Keratinocyte (primary cell): Measurements from ENCODE around the gene CFL2. TPM values are rescaled to one million over a fixed set of nuclear protein-coding genes. Genes with fewer than 3 reads are reported as not detected.

Experiments used
- DNase-seq: peaks from one replicate; pipeline ENCODE4 v3.0.0-alpha.2; 2011; ENCODE audit warnings: low read depth, missing footprints, low spot score
- FAIRE-seq: peaks from 2 replicates; lab custom pipeline; 2011; peaks lifted over from hg19 to GRCh38; lab: Jason Lieb, UNC
- H2AFZ ChIP-seq: 2 replicates; pipeline ENCODE4 v1.6.0; 2012; ENCODE audit warnings: low read length, control low read depth, inconsistent platforms; ENCODE audit not compliant: control insufficient read depth
- H3K27ac ChIP-seq: 2 replicates; pipeline ENCODE4 v1.5.1; 2011; ENCODE audit warnings: low read length; ENCODE audit not compliant: control insufficient read depth, insufficient read depth
- H3K27me3 ChIP-seq: 3 replicates; pipeline ENCODE4 v1.6.0; 2011; ENCODE audit warnings: low read length; ENCODE audit not compliant: control insufficient read depth, insufficient read depth; ENCODE audit errors: extremely low read depth
- H3K36me3 ChIP-seq, 2 experiments: 2 replicates in 1 of 2; 3 replicates in 1 of 2; pipeline ENCODE4 v1.5.1; 2011; ENCODE audit warnings: low read length in 2 of 2, mild to moderate bottlenecking in 1 of 2; ENCODE audit not compliant: control insufficient read depth in 2 of 2, insufficient read depth in 2 of 2; ENCODE audit errors: extremely low read depth in 1 of 2
- H3K4me1 ChIP-seq: 3 replicates; pipeline ENCODE4 v1.5.1; 2011; ENCODE audit warnings: low read length; ENCODE audit not compliant: control insufficient read depth, insufficient read depth; ENCODE audit errors: extremely low read depth
- H3K4me2 ChIP-seq: 3 replicates; pipeline ENCODE4 v1.6.0; 2011; ENCODE audit warnings: low read depth, low read length; ENCODE audit not compliant: control insufficient read depth, insufficient read depth; ENCODE audit errors: extremely low read depth
- H3K4me3 ChIP-seq, 3 experiments: fragments of 200-600 bp in 1 of 3; sonication (generic) in 1 of 3; 2 replicates in 2 of 3; 3 replicates in 1 of 3; pipeline ENCODE4 v1.5.1; 2011 to 2016; ENCODE audit warnings: low read length in 3 of 3, mild to moderate bottlenecking in 3 of 3, control low read depth in 2 of 3, inconsistent platforms in 1 of 3, low read depth in 1 of 3, mixed read lengths in 1 of 3, mixed run types in 1 of 3, moderate library complexity in 1 of 3; ENCODE audit not compliant: control insufficient read depth in 2 of 3, insufficient read depth in 2 of 3; ENCODE audit errors: extremely low read depth in 1 of 3
- H3K79me2 ChIP-seq: 2 replicates; pipeline ENCODE4 v1.6.0; 2012; ENCODE audit warnings: low read length; ENCODE audit not compliant: control insufficient read depth, insufficient read depth
- H3K9ac ChIP-seq: 3 replicates; pipeline ENCODE4 v1.6.0; 2011; ENCODE audit warnings: low read length; ENCODE audit not compliant: control insufficient read depth, insufficient read depth; ENCODE audit errors: extremely low read depth
- H3K9me1 ChIP-seq: 3 replicates; pipeline ENCODE4 v1.6.0; 2011; ENCODE audit warnings: low read length; ENCODE audit not compliant: control insufficient read depth, insufficient read depth; ENCODE audit errors: extremely low read depth
- H3K9me3 ChIP-seq: 2 replicates; pipeline ENCODE4 v1.5.1; 2012; ENCODE audit warnings: low read depth, low read length; ENCODE audit not compliant: control insufficient read depth
- H4K20me1 ChIP-seq: 3 replicates; pipeline ENCODE4 v1.6.0; 2011; ENCODE audit warnings: low read length; ENCODE audit not compliant: control insufficient read depth, insufficient read depth; ENCODE audit errors: extremely low read depth
- EZH2 ChIP-seq: IDR thresholded peaks from one replicate; pipeline ENCODE4 v1.6.1; 2012; ENCODE audit warnings: inconsistent platforms, mild to moderate bottlenecking, low read length, moderate library complexity
- dilution Hi-C: fragments of 300-500 bp; cut with MboI; formaldehyde crosslinking; loops from one replicate; pipeline ENCODE4 v1.7.0; 2020; ENCODE audit warnings: low sequenced_read_pairs; ENCODE audit not compliant: extremely low pct_ligation_motif_present
- polyA plus RNA-seq, 5 experiments: library from polyadenylated mRNA; depleted of rRNA in 3 of 5; stranded (reverse) in 3 of 5; stranded (forward) in 1 of 5; unstranded in 1 of 5; fragments of >200 nt; gene quantifications; 1 replicate in 1 of 5; 2 replicates in 3 of 5; 3 replicates in 1 of 5; pipeline versions ENCODE4 v1.2.1 to v1.2.3, GENCODE V29; 2011 to 2012; ENCODE audit warnings: missing spikeins in 2 of 5, low read depth in 1 of 5, low replicate concordance in 1 of 5
- TF ChIP-seq, protein P1 (sequence below), 3 experiments: IDR thresholded peaks in 1 of 3; conservative IDR thresholded peaks in 1 of 3; optimal IDR thresholded peaks in 1 of 3; 2 replicates in 2 of 3; 3 replicates in 1 of 3; pipeline versions ENCODE3 to v1.5.1; 2011; ENCODE audit warnings: low read length in 3 of 3, mild to moderate bottlenecking in 3 of 3, moderate library complexity in 2 of 3, control low read depth in 1 of 3, inconsistent platforms in 1 of 3; ENCODE audit not compliant: insufficient read depth in 2 of 3; ENCODE audit errors: extremely low read depth in 1 of 3

The CFL2 gene
- polyA plus RNA-seq, 1 donor (not counting 4 experiments of a cell fraction or from before 2014, with no cell fraction given), result 30.5 TPM

DNA sequence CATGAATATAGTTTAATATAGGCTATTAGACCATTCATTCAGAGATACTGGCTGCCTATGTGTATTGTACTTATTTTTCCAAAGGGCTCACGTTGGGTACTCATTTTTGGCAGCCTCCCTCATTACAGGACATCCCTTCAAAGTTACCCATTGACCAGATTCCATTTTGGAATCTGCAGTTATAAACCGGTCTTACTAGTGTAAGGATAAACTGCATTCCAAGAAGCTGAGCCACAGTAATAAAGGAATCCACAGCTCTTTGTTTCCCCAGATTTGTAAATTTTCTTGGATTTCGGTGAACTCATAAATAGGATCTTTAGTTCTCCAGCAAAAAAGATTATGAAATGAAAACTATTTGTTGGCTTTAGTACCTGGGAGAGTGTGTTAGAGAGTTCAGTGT lies 18.9 kb upstream of the CFL2 start:
- H3K27ac ChIP-seq, result no peak overlapping the region
- H2AFZ ChIP-seq, result peak overlapping the region; percentile 18
- FAIRE-seq (peak; percentile 83), DNase-seq (no peak)
- peak overlapping the region in 1 of 3 experiments; percentile 24 for H3K4me3 ChIP-seq
- no peaks in the 10 kb centered on the region for H3K9me3 ChIP-seq
- H3K79me2 ChIP-seq, result no peaks in the 10 kb centered on the region
- TF ChIP-seq, protein P1, sequence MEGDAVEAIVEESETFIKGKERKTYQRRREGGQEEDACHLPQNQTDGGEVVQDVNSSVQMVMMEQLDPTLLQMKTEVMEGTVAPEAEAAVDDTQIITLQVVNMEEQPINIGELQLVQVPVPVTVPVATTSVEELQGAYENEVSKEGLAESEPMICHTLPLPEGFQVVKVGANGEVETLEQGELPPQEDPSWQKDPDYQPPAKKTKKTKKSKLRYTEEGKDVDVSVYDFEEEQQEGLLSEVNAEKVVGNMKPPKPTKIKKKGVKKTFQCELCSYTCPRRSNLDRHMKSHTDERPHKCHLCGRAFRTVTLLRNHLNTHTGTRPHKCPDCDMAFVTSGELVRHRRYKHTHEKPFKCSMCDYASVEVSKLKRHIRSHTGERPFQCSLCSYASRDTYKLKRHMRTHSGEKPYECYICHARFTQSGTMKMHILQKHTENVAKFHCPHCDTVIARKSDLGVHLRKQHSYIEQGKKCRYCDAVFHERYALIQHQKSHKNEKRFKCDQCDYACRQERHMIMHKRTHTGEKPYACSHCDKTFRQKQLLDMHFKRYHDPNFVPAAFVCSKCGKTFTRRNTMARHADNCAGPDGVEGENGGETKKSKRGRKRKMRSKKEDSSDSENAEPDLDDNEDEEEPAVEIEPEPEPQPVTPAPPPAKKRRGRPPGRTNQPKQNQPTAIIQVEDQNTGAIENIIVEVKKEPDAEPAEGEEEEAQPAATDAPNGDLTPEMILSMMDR (optimal IDR thresholded peaks at IDR 0.05 in 1 of 3, IDR thresholded peaks at IDR 0.05 in 1 of 3, conservative IDR thresholded peaks at IDR 0.05 in 1 of 3; ENCODE audit: extremely low read depth in 1 of 3, insufficient read depth in 2 of 3, low read length in 3 of 3), result no peak
- TF ChIP-seq EZH2, result no peak
- H3K9ac ChIP-seq, result no peak overlapping the region
- peak overlapping the region; percentile 71 for H3K4me2 ChIP-seq
- H3K27me3 ChIP-seq, result no peaks in the 10 kb centered on the region
- no peaks in the 10 kb centered on the region for H3K9me1 ChIP-seq
- H3K4me1 ChIP-seq, result peaks cover 13% of the 10 kb centered on the region
- dilution Hi-C loops, result no loop called here
- H3K36me3 ChIP-seq, result no peaks in the 10 kb centered on the region
- no peaks in the 10 kb centered on the region for H4K20me1 ChIP-seq

DNA sequence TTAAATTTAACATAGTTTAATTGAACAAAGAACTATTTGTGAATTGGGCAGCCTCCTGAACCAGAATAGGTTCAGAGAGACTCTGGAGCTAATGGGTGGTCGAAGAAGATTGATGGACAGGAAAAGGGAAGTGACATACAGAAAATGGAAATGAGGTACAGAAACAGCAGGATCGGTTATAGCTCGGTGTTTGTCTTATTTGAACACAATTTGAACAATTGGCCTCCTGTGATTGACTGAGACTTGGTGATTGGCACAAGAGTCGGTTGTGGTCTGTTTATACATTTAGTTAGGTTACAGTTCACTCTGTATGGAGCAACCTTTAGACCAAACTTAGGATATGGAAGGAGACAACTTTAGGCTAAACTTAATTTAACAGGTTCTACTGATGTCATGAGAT lies 18.4 kb upstream of the CFL2 start:
- H3K9me1 ChIP-seq, result no peaks in the 10 kb centered on the region
- H3K4me2 ChIP-seq, result peak overlapping the region; percentile 71
- no peak for FAIRE-seq
- peaks cover 13% of the 10 kb centered on the region for H3K4me1 ChIP-seq
- H4K20me1 ChIP-seq, result no peaks in the 10 kb centered on the region
- H3K36me3 ChIP-seq, result no peaks in the 10 kb centered on the region
- no peaks in the 10 kb centered on the region for H3K9me3 ChIP-seq
- H3K27ac ChIP-seq, result no peak overlapping the region
- dilution Hi-C loops, result no loop called here
- no peak for DNase-seq
- H3K4me3 ChIP-seq, result no peak overlapping the region
- H2AFZ ChIP-seq, result peak overlapping the region; percentile 11
- TF ChIP-seq, protein P1 (optimal IDR thresholded peaks at IDR 0.05 in 1 of 3, IDR thresholded peaks at IDR 0.05 in 1 of 3, conservative IDR thresholded peaks at IDR 0.05 in 1 of 3; ENCODE audit: extremely low read depth in 1 of 3, insufficient read depth in 2 of 3, low read length in 3 of 3), result no peak
- TF ChIP-seq EZH2, result no peak
- H3K79me2 ChIP-seq, result no peaks in the 10 kb centered on the region
- no peaks in the 10 kb centered on the region for H3K27me3 ChIP-seq
- no peak overlapping the region for H3K9ac ChIP-seq
